HEK293 (cell line): ENCODE measurements around the gene CADM3.

ENCODE experiments used
- CTCF ChIA-PET: fragments of 350-600 bp; formaldehyde crosslinking; extraction: SDS; loops from one replicate; lab custom pipeline; 2021; ENCODE audit warnings: antibody characterized with exemption; lab: Yijun Ruan, JAX
- POLR2A ChIA-PET: fragments of 300-600 bp; formaldehyde crosslinking; extraction: SDS; loops from one replicate; lab custom pipeline; 2020; ENCODE audit warnings: antibody characterized with exemption, inconsistent platforms; lab: Yijun Ruan, JAX
- H3K27ac ChIP-seq: fragments of 200-500 bp; sonication (Bioruptor generic); 2 replicates; pipeline ENCODE4 v1.5.1; 2014; ENCODE audit warnings: low read depth, low read length, control low read depth, inconsistent platforms; ENCODE audit errors: extremely low read depth
- H3K36me3 ChIP-seq, 2 experiments: fragments of 200-500 bp in 1 of 2; sonication (Bioruptor generic) in 1 of 2; 1 replicate in 1 of 2; 2 replicates in 1 of 2; pipeline ENCODE4 v1.5.1; 2014 to 2017; ENCODE audit warnings: inconsistent platforms in 2 of 2, low read length in 2 of 2; ENCODE audit not compliant: control insufficient read depth in 2 of 2, insufficient read depth in 1 of 2
- H3K4me1 ChIP-seq: fragments of 200-500 bp; sonication (Bioruptor generic); 2 replicates; pipeline ENCODE4 v1.5.1; 2014; ENCODE audit warnings: mild to moderate bottlenecking, low read length, inconsistent platforms; ENCODE audit not compliant: control insufficient read depth, insufficient read depth
- H3K4me3 ChIP-seq: 2 replicates; pipeline ENCODE4 v1.5.1; 2011; ENCODE audit warnings: low read depth, mild to moderate bottlenecking, control low read depth, low read length, moderate library complexity
- H3K9me3 ChIP-seq: fragments of 200-500 bp; sonication (Bioruptor generic); 2 replicates; pipeline ENCODE4 v1.5.1; 2014; ENCODE audit warnings: low read depth, low read length, inconsistent platforms; ENCODE audit not compliant: control insufficient read depth, insufficient read depth
- HOXC10 ChIP-seq: sonication (generic); formaldehyde crosslinking; IDR thresholded peaks from 2 replicates; pipeline ENCODE4 v1.8.1; 2023; ENCODE audit warnings: mild to moderate bottlenecking, missing genetic modification reagents
- KLF16 ChIP-seq: fragments of 450-650 bp; formaldehyde crosslinking; IDR thresholded peaks from 2 replicates; pipeline ENCODE4 v1.5.1; 2017; ENCODE audit warnings: missing biosample characterization, missing genetic modification characterization
- MEIS1 ChIP-seq: sonication (generic); formaldehyde crosslinking; IDR thresholded peaks from 2 replicates; pipeline ENCODE4 v1.8.1; 2022; ENCODE audit warnings: missing genetic modification reagents, mild to moderate bottlenecking, borderline replicate concordance
- TCF7L2 ChIP-seq: IDR thresholded peaks from 2 replicates; pipeline ENCODE4 v1.6.1; 2011; ENCODE audit warnings: low read depth, mild to moderate bottlenecking, inconsistent platforms, low read length, moderate library complexity, borderline replicate concordance
- ZBTB11 ChIP-seq: fragments of 450-650 bp; formaldehyde crosslinking; conservative IDR thresholded peaks from 2 replicates; pipeline ENCODE4 v1.5.1; 2016; ENCODE audit warnings: low read depth, missing biosample characterization, missing genetic modification characterization
- ZEB2 ChIP-seq: fragments of 450-650 bp; formaldehyde crosslinking; IDR thresholded peaks from 2 replicates; pipeline ENCODE4 v1.5.1; 2016; ENCODE audit warnings: missing biosample characterization, missing genetic modification characterization
- ZNF10 ChIP-seq: fragments of 450-650 bp; formaldehyde crosslinking; IDR thresholded peaks from 2 replicates; pipeline ENCODE4 v1.5.1; 2017; ENCODE audit warnings: missing biosample characterization, missing genetic modification characterization
- ZNF157 ChIP-seq: fragments of 450-650 bp; formaldehyde crosslinking; IDR thresholded peaks from 2 replicates; pipeline ENCODE4 v1.5.1; 2016; ENCODE audit warnings: missing biosample characterization, missing genetic modification characterization
- ZNF184 ChIP-seq: fragments of 450-650 bp; IDR thresholded peaks from 2 replicates; pipeline ENCODE4 v1.5.1; 2018; ENCODE audit warnings: missing biosample characterization, mild to moderate bottlenecking, missing genetic modification characterization
- ZNF211 ChIP-seq: fragments of 450-650 bp; formaldehyde crosslinking; IDR thresholded peaks from 2 replicates; pipeline ENCODE4 v1.5.1; 2016; ENCODE audit warnings: low read depth, missing biosample characterization, missing genetic modification characterization
- ZNF223 ChIP-seq: fragments of 450-650 bp; formaldehyde crosslinking; IDR thresholded peaks from 2 replicates; pipeline ENCODE4 v1.5.1; 2016; ENCODE audit warnings: missing biosample characterization, missing genetic modification characterization
- ZNF266 ChIP-seq: fragments of 450-650 bp; formaldehyde crosslinking; IDR thresholded peaks from 2 replicates; pipeline ENCODE4 v1.5.1; 2016; ENCODE audit warnings: missing biosample characterization, missing genetic modification characterization, low read depth
- ZNF280D ChIP-seq: fragments of 450-650 bp; formaldehyde crosslinking; IDR thresholded peaks from 2 replicates; pipeline ENCODE4 v1.5.1; 2016; ENCODE audit warnings: missing biosample characterization, missing genetic modification characterization
- ZNF398 ChIP-seq: fragments of 450-650 bp; formaldehyde crosslinking; IDR thresholded peaks from 2 replicates; pipeline ENCODE4 v1.5.1; 2017; ENCODE audit warnings: missing biosample characterization, missing genetic modification characterization
- ZNF513 ChIP-seq: fragments of 450-650 bp; IDR thresholded peaks from 2 replicates; pipeline ENCODE4 v1.5.1; 2018; ENCODE audit warnings: missing biosample characterization, missing genetic modification characterization
- ZNF558 ChIP-seq: fragments of 450-650 bp; formaldehyde crosslinking; IDR thresholded peaks from 2 replicates; pipeline ENCODE4 v1.5.1; 2016; ENCODE audit warnings: missing biosample characterization, missing genetic modification characterization
- ZSCAN16 ChIP-seq: fragments of 450-650 bp; formaldehyde crosslinking; IDR thresholded peaks from 2 replicates; pipeline ENCODE4 v1.5.1; 2016; ENCODE audit warnings: missing biosample characterization, missing genetic modification characterization
- TF ChIP-seq, protein P1 (sequence below): fragments of 450-650 bp; formaldehyde crosslinking; IDR thresholded peaks from 2 replicates; pipeline ENCODE4 v1.5.1; 2016; ENCODE audit warnings: missing biosample characterization, missing genetic modification characterization, low read depth
- TF ChIP-seq, protein P2 (sequence below): fragments of 450-650 bp; formaldehyde crosslinking; IDR thresholded peaks from 2 replicates; pipeline ENCODE4; 2016; ENCODE audit warnings: missing biosample characterization, missing genetic modification characterization

The CADM3 gene

GRCh38 chr1:159181328-159182024, 10.1 kb downstream of the CADM3 start (continued):
- TF ChIP-seq ZBTB11 (tag by site-specific recombination) = no peak

- ChIA-PET POLR2A (no interaction called here), CTCF (interaction anchor here (2.4 kb wide), 1 partner anchor 13 kb away, joined by 13 read pairs; no protein-coding TSS in a partner anchor)
- Histone ChIP-seq H3K9me3 (no peaks in the 10 kb centered on the region), H3K36me3 (no peaks in the 10 kb centered on the region), H3K27ac (no peak overlapping the region), H3K4me1 (no peaks in the 10 kb centered on the region), H3K4me3 (no peak overlapping the region)
- TF ChIP-seq, protein P1, sequence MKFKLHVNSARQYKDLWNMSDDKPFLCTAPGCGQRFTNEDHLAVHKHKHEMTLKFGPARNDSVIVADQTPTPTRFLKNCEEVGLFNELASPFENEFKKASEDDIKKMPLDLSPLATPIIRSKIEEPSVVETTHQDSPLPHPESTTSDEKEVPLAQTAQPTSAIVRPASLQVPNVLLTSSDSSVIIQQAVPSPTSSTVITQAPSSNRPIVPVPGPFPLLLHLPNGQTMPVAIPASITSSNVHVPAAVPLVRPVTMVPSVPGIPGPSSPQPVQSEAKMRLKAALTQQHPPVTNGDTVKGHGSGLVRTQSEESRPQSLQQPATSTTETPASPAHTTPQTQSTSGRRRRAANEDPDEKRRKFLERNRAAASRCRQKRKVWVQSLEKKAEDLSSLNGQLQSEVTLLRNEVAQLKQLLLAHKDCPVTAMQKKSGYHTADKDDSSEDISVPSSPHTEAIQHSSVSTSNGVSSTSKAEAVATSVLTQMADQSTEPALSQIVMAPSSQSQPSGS = no peak
- TF ChIP-seq ZNF513 = peak; percentile 40; the same call in 1 of the 2 replicates
These were observed 12.8 kb downstream of the CADM3 start for GRCh38 chr1:159184201-159184600.

DNA sequence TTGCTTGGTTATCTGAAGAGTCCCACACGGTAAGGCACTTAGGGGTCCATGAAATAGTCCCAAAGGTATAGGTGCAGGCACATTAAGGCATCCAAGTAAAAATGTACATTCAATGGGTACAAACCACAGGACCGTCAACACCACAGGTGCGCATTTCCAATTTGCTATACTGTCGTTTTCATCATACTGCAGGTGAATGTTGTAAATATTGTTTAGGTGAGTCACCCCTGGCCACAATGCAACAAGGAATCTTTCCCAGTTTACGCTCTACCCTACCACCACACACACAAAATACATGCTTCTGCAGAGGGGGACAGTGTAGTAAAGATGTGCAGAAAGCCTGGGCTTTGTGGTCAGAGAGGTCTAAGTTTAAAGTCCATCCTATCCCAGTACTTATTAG, 13.7 kb downstream of the CADM3 start:
- POLR2A ChIA-PET = no interaction called here
- CTCF ChIA-PET = no interaction called here
- Histone ChIP-seq H3K4me1 (no peaks in the 10 kb centered on the region), H3K4me3 (no peak overlapping the region), H3K36me3 (no peaks in the 10 kb centered on the region), H3K27ac (no peak overlapping the region), H3K9me3 (no peaks in the 10 kb centered on the region)
- TF ChIP-seq ZNF558 (no peak), KLF16 (tag by site-specific recombination) (no peak), ZNF211 (tag by site-specific recombination) (no peak), ZNF223 (tag by site-specific recombination) (no peak), TCF7L2 (no peak), ZNF184 (no peak), ZNF157 (tag by site-specific recombination) (no peak), ZEB2 (tag by site-specific recombination) (no peak), ZNF266 (tag by site-specific recombination) (no peak), MEIS1 (CRISPR knock-in tag) (no peak), ZNF280D (tag by site-specific recombination) (no peak), ZNF10 (tag by site-specific recombination) (no peak), HOXC10 (CRISPR knock-in tag) (no peak), ZNF398 (tag by site-specific recombination) (no peak), ZSCAN16 (tag by site-specific recombination) (no peak)
- TF ChIP-seq, protein P2, sequence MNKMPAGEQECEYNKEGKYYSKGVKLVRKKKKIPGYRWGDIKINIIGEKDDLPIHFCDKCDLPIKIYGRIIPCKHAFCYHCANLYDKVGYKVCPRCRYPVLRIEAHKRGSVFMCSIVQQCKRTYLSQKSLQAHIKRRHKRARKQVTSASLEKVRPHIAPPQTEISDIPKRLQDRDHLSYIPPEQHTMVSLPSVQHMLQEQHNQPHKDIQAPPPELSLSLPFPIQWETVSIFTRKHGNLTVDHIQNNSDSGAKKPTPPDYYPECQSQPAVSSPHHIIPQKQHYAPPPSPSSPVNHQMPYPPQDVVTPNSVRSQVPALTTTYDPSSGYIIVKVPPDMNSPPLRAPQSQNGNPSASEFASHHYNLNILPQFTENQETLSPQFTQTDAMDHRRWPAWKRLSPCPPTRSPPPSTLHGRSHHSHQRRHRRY (tag by site-specific recombination) = no peak
